Cardiac muscle cell (in vitro differentiated cells and primary cell): ENCODE data around the gene MRGPRF. TPM values are rescaled to one million over a fixed set of nuclear protein-coding genes. Genes with fewer than 3 reads are reported as not detected.

Source experiments
- DNase-seq, 2 donors: peaks; one replicate each; pipeline versions ENCODE4 v3.0.0 to v3.0.0-alpha.2; 2010 to 2017; ENCODE audit warnings: low read depth in 1 of 2, low spot score in 1 of 2
- H3K27ac ChIP-seq: fragments of 200-600 bp; sonication (generic); 2 replicates; pipeline ENCODE4 v1.5.1; 2016
- H3K27me3 ChIP-seq: fragments of 200-600 bp; sonication (generic); 2 replicates; pipeline ENCODE4 v1.6.0; 2016; ENCODE audit warnings: control low read depth
- H3K36me3 ChIP-seq: fragments of 200-600 bp; sonication (generic); 2 replicates; pipeline ENCODE4 v1.5.1; 2016; ENCODE audit warnings: control low read depth
- H3K4me1 ChIP-seq: fragments of 200-600 bp; sonication (generic); 2 replicates; pipeline ENCODE4 v1.8.1; 2017; ENCODE audit warnings: low read depth, mild to moderate bottlenecking, mixed run types
- H3K4me3 ChIP-seq: fragments of 200-600 bp; sonication (generic); 2 replicates; pipeline ENCODE4 v1.5.1; 2016; ENCODE audit warnings: mild to moderate bottlenecking
- H3K9me3 ChIP-seq: fragments of 200-600 bp; sonication (generic); 2 replicates; pipeline ENCODE4 v1.5.1; 2017; ENCODE audit warnings: low read depth, mild to moderate bottlenecking, control low read depth
- polyA plus RNA-seq: library from polyadenylated mRNA; unstranded; fragments of >200 nt; fragmentation: Nextera tagmentation; extraction: Ambion mirVana; gene quantifications from 2 replicates; pipeline ENCODE4 v1.2.1, GENCODE V29; 2016
- total RNA-seq: library from RNA; depleted of rRNA; stranded (reverse); fragments of >200 nt; gene quantifications from 2 replicates; pipeline ENCODE4 v1.2.3, GENCODE V29; 2016
- TF ChIP-seq, protein P1 (sequence below): IDR thresholded peaks from 2 replicates; pipeline ENCODE4 v1.5.1; 2012; ENCODE audit warnings: low read depth, mild to moderate bottlenecking, low read length

The MRGPRF gene
- total and polyA plus RNA-seq, 2 experiments from 2014 or later: 9.3 to 13.8 TPM

DNA sequence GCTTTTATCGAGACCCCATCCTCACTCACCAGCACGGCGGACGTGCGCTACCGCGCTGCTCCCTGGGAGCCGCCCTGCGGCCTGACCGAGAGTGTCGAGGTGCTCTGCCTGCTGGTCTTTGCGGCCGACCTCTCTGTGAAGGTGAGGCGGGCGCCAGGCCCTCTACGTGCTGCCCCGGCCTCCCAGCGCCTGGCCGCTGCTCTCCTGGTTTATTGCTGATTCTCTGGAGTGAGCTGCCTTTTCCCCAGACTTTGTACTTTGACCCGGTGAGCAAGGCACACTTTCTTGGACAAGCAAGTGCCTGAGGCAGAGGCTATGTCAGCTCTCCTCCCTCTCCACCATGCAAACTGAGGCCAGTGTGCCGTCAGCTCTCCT is 42.2 kb upstream of the MRGPRF start:
- Histone ChIP-seq H3K4me1 (peaks cover 28% of the 10 kb centered on the region), H3K9me3 (no peaks in the 10 kb centered on the region), H3K27ac (no peak overlapping the region), H3K27me3 (no peaks in the 10 kb centered on the region), H3K36me3 (peaks cover 8% of the 10 kb centered on the region), H3K4me3 (no peak overlapping the region)
- TF ChIP-seq, protein P1, sequence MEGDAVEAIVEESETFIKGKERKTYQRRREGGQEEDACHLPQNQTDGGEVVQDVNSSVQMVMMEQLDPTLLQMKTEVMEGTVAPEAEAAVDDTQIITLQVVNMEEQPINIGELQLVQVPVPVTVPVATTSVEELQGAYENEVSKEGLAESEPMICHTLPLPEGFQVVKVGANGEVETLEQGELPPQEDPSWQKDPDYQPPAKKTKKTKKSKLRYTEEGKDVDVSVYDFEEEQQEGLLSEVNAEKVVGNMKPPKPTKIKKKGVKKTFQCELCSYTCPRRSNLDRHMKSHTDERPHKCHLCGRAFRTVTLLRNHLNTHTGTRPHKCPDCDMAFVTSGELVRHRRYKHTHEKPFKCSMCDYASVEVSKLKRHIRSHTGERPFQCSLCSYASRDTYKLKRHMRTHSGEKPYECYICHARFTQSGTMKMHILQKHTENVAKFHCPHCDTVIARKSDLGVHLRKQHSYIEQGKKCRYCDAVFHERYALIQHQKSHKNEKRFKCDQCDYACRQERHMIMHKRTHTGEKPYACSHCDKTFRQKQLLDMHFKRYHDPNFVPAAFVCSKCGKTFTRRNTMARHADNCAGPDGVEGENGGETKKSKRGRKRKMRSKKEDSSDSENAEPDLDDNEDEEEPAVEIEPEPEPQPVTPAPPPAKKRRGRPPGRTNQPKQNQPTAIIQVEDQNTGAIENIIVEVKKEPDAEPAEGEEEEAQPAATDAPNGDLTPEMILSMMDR: no peak
- DNase-seq: no peak

GRCh38 chr11:69054397-69055211 is 41.6 kb upstream of the MRGPRF start:
- peaks cover 33% of the 10 kb centered on the region for H3K4me1 ChIP-seq
- DNase-seq: no peak

GRCh38 chr11:69053546-69054396 is 40.7 kb upstream of the MRGPRF start:
- H3K4me3 ChIP-seq: no peak overlapping the region

More at GRCh38 chr11:69054397-69055211, 41.6 kb upstream of the MRGPRF start:
- Histone ChIP-seq H3K9me3 (no peaks in the 10 kb centered on the region), H3K27me3 (no peaks in the 10 kb centered on the region), H3K27ac (no peak overlapping the region), H3K4me3 (no peak overlapping the region), H3K36me3 (peaks cover 8% of the 10 kb centered on the region)
- TF ChIP-seq, protein P1: no peak

GRCh38 chr11:69053169-69053477 is 40.1 kb upstream of the MRGPRF start:
- peaks cover 8% of the 10 kb centered on the region for H3K36me3 ChIP-seq
- peaks cover 37% of the 10 kb centered on the region for H3K4me1 ChIP-seq

More at GRCh38 chr11:69053546-69054396, 40.7 kb upstream of the MRGPRF start:
- DNase-seq: no peak
- Histone ChIP-seq H3K4me1 (peaks cover 34% of the 10 kb centered on the region), H3K9me3 (no peaks in the 10 kb centered on the region), H3K27me3 (no peaks in the 10 kb centered on the region), H3K36me3 (peaks cover 8% of the 10 kb centered on the region), H3K27ac (no peak overlapping the region)
- TF ChIP-seq, protein P1: no peak

More at GRCh38 chr11:69053169-69053477, 40.1 kb upstream of the MRGPRF start:
- Histone ChIP-seq H3K27me3 (no peaks in the 10 kb centered on the region), H3K27ac (peak overlapping the region; percentile 47), H3K9me3 (no peaks in the 10 kb centered on the region), H3K4me3 (no peak overlapping the region)
- TF ChIP-seq, protein P1: no peak
- no peak for DNase-seq
